A549 (cell line): Measurements from ENCODE around the gene AMOT. TPM values are rescaled to one million over a fixed set of nuclear protein-coding genes. Genes with fewer than 3 reads are reported as not detected.

Experiments
- ATAC-seq, 2 experiments: fragments of 200-7000 bp in 1 of 2; fragments of >200 bp in 1 of 2; cut with Nextera tagmentation in 1 of 2; cut with Tn5 transposase in 1 of 2; 3 replicates each; pipeline versions ENCODE4 v1.8.0 to v1.9.1; 2018 to 2020; ENCODE audit warnings: mild to moderate bottlenecking in 1 of 2, moderate library complexity in 1 of 2
- CTCF ChIA-PET: fragments of 300-600 bp; sonication (Branson Sonifier 250); formaldehyde crosslinking; extraction: SDS; loops from one replicate; lab custom pipeline; 2021; ENCODE audit warnings: antibody characterized with exemption, inconsistent platforms; lab: Yijun Ruan, JAX
- POLR2A ChIA-PET: fragments of 350-600 bp; formaldehyde crosslinking; extraction: SDS; loops from one replicate; lab custom pipeline; 2021; ENCODE audit warnings: antibody characterized with exemption, inconsistent platforms; lab: Yijun Ruan, JAX
- DNase-seq, 2 experiments: peaks; one replicate each; pipeline versions ENCODE4 v3.0.0 to v3.0.0-alpha.2; 2011 to 2016; ENCODE audit warnings: low read depth in 1 of 2, low spot score in 1 of 2
- FAIRE-seq: peaks from 2 replicates; lab custom pipeline; 2011; peaks lifted over from hg19 to GRCh38; lab: Jason Lieb, UNC
- H3K27ac ChIP-seq, 2 experiments: fragments of >200 bp; sonication (Bioruptor Twin); formaldehyde crosslinking; 3 replicates each; pipeline ENCODE4 v1.5.1; 2016 to 2017
- H3K4me1 ChIP-seq: fragments of >200 bp; sonication (Bioruptor Twin); formaldehyde crosslinking; 3 replicates; pipeline ENCODE4 v1.6.1; 2016
- H3K4me2 ChIP-seq: fragments of >200 bp; sonication (Bioruptor Twin); formaldehyde crosslinking; 3 replicates; pipeline ENCODE4 v1.6.1; 2016
- H3K4me3 ChIP-seq: fragments of >200 bp; sonication (Bioruptor Twin); formaldehyde crosslinking; 3 replicates; pipeline ENCODE4 v1.5.1; 2016
- H3K9me3 ChIP-seq: fragments of >200 bp; sonication (Bioruptor Twin); formaldehyde crosslinking; 3 replicates; pipeline ENCODE4 v1.6.1; 2016
- BCL3 ChIP-seq: fragments of >200 bp; sonication (Bioruptor Twin); formaldehyde crosslinking; IDR thresholded peaks from 3 replicates; pipeline ENCODE4 v1.6.1; 2016
- BHLHE40 ChIP-seq: IDR thresholded peaks from 2 replicates; pipeline ENCODE4 v1.6.1; 2012; ENCODE audit warnings: low read depth, low read length, inconsistent platforms
- ESRRA ChIP-seq: fragments of 150-350 bp; IDR thresholded peaks from 2 replicates; pipeline ENCODE4 v1.6.1; 2014; ENCODE audit warnings: mild to moderate bottlenecking, low read length, borderline replicate concordance
- JUNB ChIP-seq: fragments of >200 bp; sonication (Bioruptor Twin); formaldehyde crosslinking; IDR thresholded peaks from 2 replicates; pipeline ENCODE4 v1.6.1; 2016
- KDM1A ChIP-seq: fragments of 200-600 bp; sonication (generic); IDR thresholded peaks from 2 replicates; pipeline ENCODE4 v1.6.1; 2016; ENCODE audit warnings: low read depth, mild to moderate bottlenecking
- MAFK ChIP-seq: fragments of 450-650 bp; IDR thresholded peaks from 2 replicates; pipeline ENCODE4 v1.6.1; 2014; ENCODE audit not compliant: partially characterized antibody
- NPAS2 ChIP-seq: fragments of 250-450 bp; sonication (Bioruptor Pico); IDR thresholded peaks from 2 replicates; pipeline ENCODE4 v1.8.0; 2022; ENCODE audit warnings: mild to moderate bottlenecking, moderate library complexity, borderline replicate concordance
- ZC3H11A ChIP-seq: fragments of 450-650 bp; IDR thresholded peaks from 2 replicates; pipeline ENCODE4 v1.6.1; 2014; ENCODE audit warnings: antibody characterized with exemption, mild to moderate bottlenecking
- WGBS: methylation state at CpG from one replicate; pipeline ENCODE4 v1.1.6; 2017; ENCODE audit errors: missing lambda C conversion rate; 5-methylcytosine and 5-hydroxymethylcytosine counted together
- polyA minus RNA-seq: library from RNA; depleted of rRNA, polyadenylated mRNA; stranded (reverse); fragments of >200 nt; gene quantifications from 2 replicates; pipeline ENCODE4 v1.2.3, GENCODE V29; 2011; rRNA and poly(A)+ RNA removed
- polyA plus RNA-seq, 4 experiments: library from polyadenylated mRNA; depleted of rRNA in 3 of 4; stranded (reverse); fragments of >200 nt; fragmentation: RNase III in 1 of 4; extraction: RNeasy Plus Mini Kit Qiagen cat#74134 plus additional on column Dnase treatment in 1 of 4; gene quantifications; 2 replicates in 3 of 4; 3 replicates in 1 of 4; pipeline ENCODE4 v1.2.3, GENCODE V29; 2011 to 2017
- TF ChIP-seq, protein P1 (sequence below): fragments of 200-600 bp; sonication (generic); IDR thresholded peaks from 2 replicates; pipeline ENCODE4 v1.6.1; 2016; ENCODE audit warnings: antibody characterized with exemption, mild to moderate bottlenecking, moderate library complexity
- TF ChIP-seq, protein P2 (sequence below): IDR thresholded peaks from 2 replicates; pipeline ENCODE4 v1.6.1; 2012; ENCODE audit warnings: low read depth, borderline replicate concordance
- TF ChIP-seq, protein P3 (sequence below): fragments of 150-350 bp; IDR thresholded peaks from 2 replicates; pipeline ENCODE4 v1.6.1; 2014; ENCODE audit warnings: low read depth, mild to moderate bottlenecking, low read length

Gene AMOT, protein sequence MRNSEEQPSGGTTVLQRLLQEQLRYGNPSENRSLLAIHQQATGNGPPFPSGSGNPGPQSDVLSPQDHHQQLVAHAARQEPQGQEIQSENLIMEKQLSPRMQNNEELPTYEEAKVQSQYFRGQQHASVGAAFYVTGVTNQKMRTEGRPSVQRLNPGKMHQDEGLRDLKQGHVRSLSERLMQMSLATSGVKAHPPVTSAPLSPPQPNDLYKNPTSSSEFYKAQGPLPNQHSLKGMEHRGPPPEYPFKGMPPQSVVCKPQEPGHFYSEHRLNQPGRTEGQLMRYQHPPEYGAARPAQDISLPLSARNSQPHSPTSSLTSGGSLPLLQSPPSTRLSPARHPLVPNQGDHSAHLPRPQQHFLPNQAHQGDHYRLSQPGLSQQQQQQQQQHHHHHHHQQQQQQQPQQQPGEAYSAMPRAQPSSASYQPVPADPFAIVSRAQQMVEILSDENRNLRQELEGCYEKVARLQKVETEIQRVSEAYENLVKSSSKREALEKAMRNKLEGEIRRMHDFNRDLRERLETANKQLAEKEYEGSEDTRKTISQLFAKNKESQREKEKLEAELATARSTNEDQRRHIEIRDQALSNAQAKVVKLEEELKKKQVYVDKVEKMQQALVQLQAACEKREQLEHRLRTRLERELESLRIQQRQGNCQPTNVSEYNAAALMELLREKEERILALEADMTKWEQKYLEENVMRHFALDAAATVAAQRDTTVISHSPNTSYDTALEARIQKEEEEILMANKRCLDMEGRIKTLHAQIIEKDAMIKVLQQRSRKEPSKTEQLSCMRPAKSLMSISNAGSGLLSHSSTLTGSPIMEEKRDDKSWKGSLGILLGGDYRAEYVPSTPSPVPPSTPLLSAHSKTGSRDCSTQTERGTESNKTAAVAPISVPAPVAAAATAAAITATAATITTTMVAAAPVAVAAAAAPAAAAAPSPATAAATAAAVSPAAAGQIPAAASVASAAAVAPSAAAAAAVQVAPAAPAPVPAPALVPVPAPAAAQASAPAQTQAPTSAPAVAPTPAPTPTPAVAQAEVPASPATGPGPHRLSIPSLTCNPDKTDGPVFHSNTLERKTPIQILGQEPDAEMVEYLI
- 0.03 and 0.07 TPM in 2 replicates for polyA plus RNA-seq (2011; rRNA removed)
- not detected in 2 replicates for polyA plus RNA-seq (2012; cell fraction: cytosol; rRNA removed)
- polyA plus RNA-seq (2012; cell fraction: nucleus; rRNA removed): 0.02 and 0.04 TPM in 2 replicates
- 0.03 to 0.07 TPM (median 0.05 TPM) in 3 replicates for polyA plus RNA-seq (2017; fragmentation: RNase III; extraction: RNeasy Plus Mini Kit Qiagen cat#74134 plus additional on column Dnase treatment)
- 0.10 and 0.17 TPM in 2 replicates for polyA minus RNA-seq

DNA sequence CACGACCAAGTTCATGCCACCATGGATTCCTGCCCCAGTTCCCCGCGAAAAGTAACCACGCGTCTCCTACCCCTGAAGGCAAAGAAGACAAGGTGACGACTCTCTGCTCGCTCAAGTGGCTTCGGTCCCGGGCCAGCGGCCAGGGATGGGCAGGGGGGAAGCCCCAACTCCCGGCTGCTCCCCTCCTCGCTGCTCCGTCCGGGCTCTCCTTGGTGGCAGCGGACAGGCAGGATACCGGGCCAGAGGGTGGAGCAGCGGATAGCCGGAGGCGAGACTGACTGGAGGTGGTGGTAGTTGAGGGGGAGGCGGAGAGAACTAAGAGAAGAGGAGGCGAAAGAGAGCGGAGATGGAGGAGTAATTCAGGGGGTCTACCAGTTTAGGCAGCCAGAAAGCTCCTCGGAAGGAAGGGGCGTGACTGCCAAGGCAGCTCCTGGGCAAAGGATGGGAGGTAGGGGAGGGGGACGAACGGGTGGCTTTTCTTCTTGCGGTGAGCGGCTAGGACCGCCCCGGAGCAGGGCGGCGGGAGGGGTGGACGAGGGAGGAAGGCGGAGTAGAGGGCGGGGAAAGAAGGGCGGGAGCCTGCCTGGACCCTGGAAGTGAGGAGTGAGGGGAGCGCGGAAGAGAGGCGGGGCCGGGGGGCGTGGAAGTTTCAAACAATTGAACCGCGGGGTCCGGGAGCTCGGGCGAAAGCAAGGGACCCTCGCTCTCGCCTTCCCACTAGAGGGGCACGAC, at the start of gene AMOT:
Gene AMOT, minus strand, starts transcription at position 450 of the 732 bp plus-strand sequence. CDS start 17,705 bp downstream, outside the sequence.
- H3K27ac ChIP-seq: peak within 1 kb of the TSS in 1 of 2 experiments; percentile 57; a peak in 3 of 6 replicates

More for the DNA sequence above, at the start of gene AMOT:
- FAIRE-seq (no peak), ATAC-seq (peak; percentile 87 to 94)
- POLR2A ChIA-PET: no interaction called here
- no peaks in the 10 kb centered on the region for H3K4me1 ChIP-seq
- CTCF ChIA-PET: interaction anchor here (1.1 kb wide), 1 partner anchor 1121 kb away, joined by 3 read pairs; no protein-coding TSS in a partner anchor
- peak within 1 kb of the TSS; percentile 98 for H3K4me2 ChIP-seq
- 2% methylated on average over 30 of the region's 49 CpGs for WGBS
- 0 out of 3 replicates have a peak, but pooled peaks cover 9% of the 10 kb centered on the region for H3K9me3 ChIP-seq
- peak within 1 kb of the TSS; percentile 91 for H3K4me3 ChIP-seq
- TF ChIP-seq BCL3: no peak
- TF ChIP-seq BHLHE40: no peak
- no peak for TF ChIP-seq ESRRA
- no peak for TF ChIP-seq ZC3H11A
- no peak for TF ChIP-seq NPAS2 (CRISPR knock-in tag)
- TF ChIP-seq, protein P1, sequence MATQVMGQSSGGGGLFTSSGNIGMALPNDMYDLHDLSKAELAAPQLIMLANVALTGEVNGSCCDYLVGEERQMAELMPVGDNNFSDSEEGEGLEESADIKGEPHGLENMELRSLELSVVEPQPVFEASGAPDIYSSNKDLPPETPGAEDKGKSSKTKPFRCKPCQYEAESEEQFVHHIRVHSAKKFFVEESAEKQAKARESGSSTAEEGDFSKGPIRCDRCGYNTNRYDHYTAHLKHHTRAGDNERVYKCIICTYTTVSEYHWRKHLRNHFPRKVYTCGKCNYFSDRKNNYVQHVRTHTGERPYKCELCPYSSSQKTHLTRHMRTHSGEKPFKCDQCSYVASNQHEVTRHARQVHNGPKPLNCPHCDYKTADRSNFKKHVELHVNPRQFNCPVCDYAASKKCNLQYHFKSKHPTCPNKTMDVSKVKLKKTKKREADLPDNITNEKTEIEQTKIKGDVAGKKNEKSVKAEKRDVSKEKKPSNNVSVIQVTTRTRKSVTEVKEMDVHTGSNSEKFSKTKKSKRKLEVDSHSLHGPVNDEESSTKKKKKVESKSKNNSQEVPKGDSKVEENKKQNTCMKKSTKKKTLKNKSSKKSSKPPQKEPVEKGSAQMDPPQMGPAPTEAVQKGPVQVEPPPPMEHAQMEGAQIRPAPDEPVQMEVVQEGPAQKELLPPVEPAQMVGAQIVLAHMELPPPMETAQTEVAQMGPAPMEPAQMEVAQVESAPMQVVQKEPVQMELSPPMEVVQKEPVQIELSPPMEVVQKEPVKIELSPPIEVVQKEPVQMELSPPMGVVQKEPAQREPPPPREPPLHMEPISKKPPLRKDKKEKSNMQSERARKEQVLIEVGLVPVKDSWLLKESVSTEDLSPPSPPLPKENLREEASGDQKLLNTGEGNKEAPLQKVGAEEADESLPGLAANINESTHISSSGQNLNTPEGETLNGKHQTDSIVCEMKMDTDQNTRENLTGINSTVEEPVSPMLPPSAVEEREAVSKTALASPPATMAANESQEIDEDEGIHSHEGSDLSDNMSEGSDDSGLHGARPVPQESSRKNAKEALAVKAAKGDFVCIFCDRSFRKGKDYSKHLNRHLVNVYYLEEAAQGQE: no peak
- TF ChIP-seq, protein P2, sequence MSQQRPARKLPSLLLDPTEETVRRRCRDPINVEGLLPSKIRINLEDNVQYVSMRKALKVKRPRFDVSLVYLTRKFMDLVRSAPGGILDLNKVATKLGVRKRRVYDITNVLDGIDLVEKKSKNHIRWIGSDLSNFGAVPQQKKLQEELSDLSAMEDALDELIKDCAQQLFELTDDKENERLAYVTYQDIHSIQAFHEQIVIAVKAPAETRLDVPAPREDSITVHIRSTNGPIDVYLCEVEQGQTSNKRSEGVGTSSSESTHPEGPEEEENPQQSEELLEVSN: no peak
- no peak for TF ChIP-seq MAFK
- TF ChIP-seq JUNB: no peak
- TF ChIP-seq, protein P3, sequence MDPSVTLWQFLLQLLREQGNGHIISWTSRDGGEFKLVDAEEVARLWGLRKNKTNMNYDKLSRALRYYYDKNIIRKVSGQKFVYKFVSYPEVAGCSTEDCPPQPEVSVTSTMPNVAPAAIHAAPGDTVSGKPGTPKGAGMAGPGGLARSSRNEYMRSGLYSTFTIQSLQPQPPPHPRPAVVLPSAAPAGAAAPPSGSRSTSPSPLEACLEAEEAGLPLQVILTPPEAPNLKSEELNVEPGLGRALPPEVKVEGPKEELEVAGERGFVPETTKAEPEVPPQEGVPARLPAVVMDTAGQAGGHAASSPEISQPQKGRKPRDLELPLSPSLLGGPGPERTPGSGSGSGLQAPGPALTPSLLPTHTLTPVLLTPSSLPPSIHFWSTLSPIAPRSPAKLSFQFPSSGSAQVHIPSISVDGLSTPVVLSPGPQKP: no peak
- TF ChIP-seq KDM1A: no peak
- TF ChIP-seq, all 56 proteins: peak for 0
- DNase-seq: peak; percentile 33 to 43
